Measurements from ENCODE around the gene GGTA1. TPM values are rescaled to one million over a fixed set of nuclear protein-coding genes. Genes with fewer than 3 reads are reported as not detected.

GGTA1 gene
- total and polyA plus RNA-seq, 2 of the 8 experiments (the other 6 are each of a cell fraction or from before 2014, with no cell fraction given): not detected

- Histone ChIP-seq H3K27ac (ENCODE audit: low read depth, low read length) (no peak overlapping the region), H2BK12ac (ENCODE audit: low read depth, low read length) (no peak overlapping the region), H2BK15ac (ENCODE audit: low read length) (no peak overlapping the region), H3K4ac (replicated peaks; ENCODE audit: insufficient read length, low read depth, low read length) (no peak overlapping the region), H3K79me2 (ENCODE audit: control insufficient read depth in 1 of 2, insufficient read depth in 2 of 2, low read length in 2 of 2) (no peaks in the 10 kb centered on the region), H3K27me3 (replicated peaks in 1 of 4; ENCODE audit: control insufficient read depth in 3 of 4, extremely low read depth in 1 of 4, insufficient read depth in 3 of 4, low read length in 3 of 4) (no peaks in the 10 kb centered on the region), H3K14ac (ENCODE audit: insufficient read length) (no peak overlapping the region), H3K9ac (replicated peaks in 1 of 4; ENCODE audit: extremely low read depth in 1 of 4, low read depth in 3 of 4, low read length in 3 of 4) (no peak overlapping the region), H2AK5ac (ENCODE audit: low read depth, low read length) (no peak overlapping the region), H3K9me3 (ENCODE audit: insufficient read depth in 2 of 2, low read depth in 1 of 2, low read length in 1 of 2) (peaks cover 0 to 7% of the 10 kb centered on the region in 2 experiments; a peak in 1 of 4 replicates), H3K4me3 (ENCODE audit: extremely low read depth in 1 of 4, insufficient read depth in 2 of 4, low read depth in 3 of 4, low read length in 4 of 4) (no peak overlapping the region), H4K8ac (ENCODE audit: extremely low read depth, insufficient read depth, low read length) (no peak overlapping the region), H2BK5ac (ENCODE audit: low read depth, low read length) (no peak overlapping the region), H3K56ac (replicated peaks; ENCODE audit: insufficient read length, low read depth, low read length) (no peak overlapping the region), H3K4me1 (replicated peaks in 1 of 4; ENCODE audit: control insufficient read depth in 3 of 4, insufficient read depth in 4 of 4, low read length in 3 of 4) (no peaks in the 10 kb centered on the region), H4K91ac (replicated peaks; ENCODE audit: insufficient read length, low read length) (no peak overlapping the region), H2BK120ac (replicated peaks; ENCODE audit: low read depth, low read length) (no peak overlapping the region), H3K4me2 (ENCODE audit: insufficient read depth in 1 of 2, low read depth in 2 of 2, low read length in 2 of 2) (no peak overlapping the region), H3K23me2 (ENCODE audit: low read depth, low read length) (no peaks in the 10 kb centered on the region), H4K20me1 (replicated peaks in 1 of 2; ENCODE audit: control insufficient read depth in 1 of 2, insufficient read depth in 2 of 2, low read length in 2 of 2) (peaks cover 0 to 2% of the 10 kb centered on the region in 2 experiments), H2AFZ (ENCODE audit: low read length) (no peak overlapping the region), H3K23ac (ENCODE audit: insufficient read length) (no peak overlapping the region), H3K18ac (ENCODE audit: extremely low read depth, low read length) (no peak overlapping the region), H4K5ac (ENCODE audit: insufficient read length, low read depth, low read length) (no peak overlapping the region), H2BK20ac (ENCODE audit: low read length) (no peak overlapping the region), H3K79me1 (ENCODE audit: low read depth, low read length) (no peaks in the 10 kb centered on the region), H3K36me3 (ENCODE audit: control insufficient read depth in 2 of 4, insufficient read depth in 4 of 4, low read length in 3 of 4) (no peaks in the 10 kb centered on the region)
- DNase-seq (ENCODE audit: low read depth in 1 of 2, low spot score in 2 of 2) (no peak), FAIRE-seq (no peak)
- TF ChIP-seq HDAC6 (IDR thresholded peaks at IDR 0.05; ENCODE audit: low read depth, low read length) (no peak), KDM1A (IDR thresholded peaks at IDR 0.05; ENCODE audit: borderline replicate concordance, low read length) (no peak), SIRT6 (IDR thresholded peaks at IDR 0.05; ENCODE audit: low read length) (no peak), POU5F1 (IDR thresholded peaks at IDR 0.05; ENCODE audit: low read depth, low read length) (no peak), CTCF (IDR thresholded peaks at IDR 0.05; ENCODE audit: control extremely low read depth in 1 of 3, insufficient read depth in 1 of 3, low read depth in 1 of 3, low read length in 3 of 3) (no peak), CEBPB (IDR thresholded peaks at IDR 0.05; ENCODE audit: low read depth, low read length) (no peak), RBBP5 (IDR thresholded peaks at IDR 0.05; ENCODE audit: borderline replicate concordance, low read depth, low read length) (no peak), RXRA (IDR thresholded peaks at IDR 0.05; ENCODE audit: insufficient read depth, low read depth, low read length) (no peak)
- ChIA-PET CTCF (ENCODE audit: partially characterized antibody) (interaction anchor here (1.6 to 1.8 kb wide), 2 partner anchors 10 to 31 kb away, joined by 4 to 8 read pairs; no protein-coding TSS in a partner anchor), POLR2A (ENCODE audit: partially characterized antibody) (no interaction called here)
Measured at GRCh38 chr9:121528642-121529041, 29.0 kb upstream of the GGTA1 start.

Data from H1 (cell line).